Choroid plexus epithelial cell (primary cell): ENCODE results near the gene PTTG2.
"Not testable (repeated sequence)": the region's sequence is repeated elsewhere in the genome, so short reads cannot be mapped to it uniquely, and the experiment has no call there.

Source experiments
- DNase-seq: peaks from one replicate; pipeline ENCODE4 v3.0.0-alpha.2; 2010; ENCODE audit warnings: low read depth
- H3K4me3 ChIP-seq: 2 replicates; pipeline ENCODE4 v1.5.1; 2011; ENCODE audit warnings: low read depth, mild to moderate bottlenecking, control low read depth, low read length, moderate library complexity
- CTCF ChIP-seq: conservative IDR thresholded peaks from 2 replicates; pipeline ENCODE4 v1.5.1; 2011; ENCODE audit warnings: low read depth, mild to moderate bottlenecking, control low read depth, inconsistent platforms, low read length, moderate library complexity

Gene PTTG2

GRCh38 chr4:37968747-37969146 lies 8.5 kb downstream of the PTTG2 start:
- no peak for TF ChIP-seq CTCF
- no peak for DNase-seq
- H3K4me3 ChIP-seq: no peak overlapping the region

GRCh38 chr4:37970702-37971101 lies 10.5 kb downstream of the PTTG2 start:
- peak; percentile 60 for DNase-seq
- peak; percentile 57 for TF ChIP-seq CTCF

GRCh38 chr4:37971202-37971601 lies 11.0 kb downstream of the PTTG2 start:
- no peak for TF ChIP-seq CTCF
- no peak overlapping the region for H3K4me3 ChIP-seq
- DNase-seq: no peak

More at GRCh38 chr4:37970702-37971101, 10.5 kb downstream of the PTTG2 start:
- no peak overlapping the region for H3K4me3 ChIP-seq

- no peak for TF ChIP-seq CTCF
- H3K4me3 ChIP-seq: no peak overlapping the region
- DNase-seq: no peak
Measured at GRCh38 chr4:37973441-37973840, 13.2 kb downstream of the PTTG2 start.

- not testable (repeated sequence) for DNase-seq, H3K4me3 ChIP-seq
Measured at GRCh38 chr4:37975321-37975822, 15.2 kb downstream of the PTTG2 start.

GRCh38 chr4:37976507-37976906 lies 16.3 kb downstream of the PTTG2 start:
- peak overlapping the region; percentile 71 for H3K4me3 ChIP-seq
- TF ChIP-seq CTCF: no peak
- DNase-seq: peak; percentile 31

- peak; percentile 70 for DNase-seq
- peak overlapping the region; percentile 71 for H3K4me3 ChIP-seq
Measured at GRCh38 chr4:37976991-37977470, 16.8 kb downstream of the PTTG2 start.

More at GRCh38 chr4:37976991-37977470, 16.8 kb downstream of the PTTG2 start:
- peak; percentile 11 for TF ChIP-seq CTCF
